Subcutaneous abdominal adipose tissue (tissue), 5 donors: ENCODE data around the gene TARBP2.

Source experiments
- H3K27ac ChIP-seq: one replicate; pipeline ENCODE4 v1.7.0; 2013; ENCODE audit warnings: low read depth, mild to moderate bottlenecking, inconsistent platforms, low read length, moderate library complexity
- H3K27me3 ChIP-seq, 5 donors: one replicate each; pipeline ENCODE4 v1.7.0; 2013; ENCODE audit warnings: low read length in 5 of 5, inconsistent platforms in 1 of 5; ENCODE audit not compliant: control insufficient read depth in 5 of 5, insufficient read depth in 4 of 5
- H3K36me3 ChIP-seq, 5 donors: one replicate each; pipeline ENCODE4 v1.7.0; 2013; ENCODE audit warnings: low read length in 5 of 5; ENCODE audit not compliant: control insufficient read depth in 5 of 5, insufficient read depth in 5 of 5
- H3K4me1 ChIP-seq, 5 donors: one replicate each; pipeline ENCODE4 v1.7.0; 2013; ENCODE audit warnings: low read length in 5 of 5, mild to moderate bottlenecking in 3 of 5, moderate library complexity in 1 of 5; ENCODE audit not compliant: control insufficient read depth in 5 of 5, insufficient read depth in 5 of 5
- H3K4me3 ChIP-seq, 5 donors: one replicate each; pipeline ENCODE4 v1.7.0; 2013; ENCODE audit warnings: low read length in 5 of 5, low read depth in 1 of 5
- H3K9ac ChIP-seq, 5 donors: one replicate each; pipeline ENCODE4 v1.7.0; 2013; ENCODE audit warnings: low read length in 5 of 5, mild to moderate bottlenecking in 4 of 5, moderate library complexity in 3 of 5
- H3K9me3 ChIP-seq, 5 donors: one replicate each; pipeline ENCODE4 v1.7.0; 2013; ENCODE audit warnings: low read length in 5 of 5; ENCODE audit not compliant: control insufficient read depth in 5 of 5
- donor health status: healthy.
- donor health status: healthy.
- donor health status: healthy.
- donor health status: healthy.
- donor health status: healthy.

Gene TARBP2

DNA sequence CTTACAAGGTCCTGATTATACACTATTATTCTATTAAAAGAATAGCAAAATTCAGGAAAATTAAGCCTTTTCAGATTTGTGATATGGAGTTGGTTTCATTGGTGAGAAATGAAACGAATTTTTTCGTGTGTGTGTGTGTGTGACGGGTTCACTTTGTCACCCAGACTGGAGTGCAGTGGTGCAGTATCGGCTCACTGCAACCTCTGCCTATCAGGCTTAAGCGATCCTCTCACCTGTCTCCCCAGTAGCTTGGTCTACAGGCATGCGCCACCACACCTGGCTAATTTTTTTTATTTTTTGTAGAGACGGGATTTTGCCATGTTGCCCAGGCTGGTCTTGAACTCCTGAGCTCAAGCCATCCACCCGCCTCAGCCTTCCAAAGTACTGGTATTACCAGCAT lies 39.5 kb upstream of the TARBP2 start:
- no peaks in the 10 kb centered on the region for H3K9me3 ChIP-seq
- H3K27me3 ChIP-seq: no peaks in the 10 kb centered on the region
- H3K9ac ChIP-seq: no peak overlapping the region
- no peak overlapping the region for H3K27ac ChIP-seq
- peaks cover 56 to 100% (median 100%) of the 10 kb centered on the region in 5 donors for H3K36me3 ChIP-seq
- H3K4me3 ChIP-seq: no peak overlapping the region
- H3K4me1 ChIP-seq: peaks cover 0 to 14% (median 7%) of the 10 kb centered on the region in 5 donors

GRCh38 chr12:53462935-53463334 lies 38.1 kb upstream of the TARBP2 start:
- no peaks in the 10 kb centered on the region for H3K27me3 ChIP-seq
- no peak overlapping the region for H3K9ac ChIP-seq
- no peaks in the 10 kb centered on the region for H3K9me3 ChIP-seq
- peaks cover 0 to 19% (median 10%) of the 10 kb centered on the region in 5 donors for H3K4me1 ChIP-seq
- no peak overlapping the region for H3K4me3 ChIP-seq
- no peak overlapping the region for H3K27ac ChIP-seq
- peaks cover 57 to 100% (median 100%) of the 10 kb centered on the region in 5 donors for H3K36me3 ChIP-seq

DNA sequence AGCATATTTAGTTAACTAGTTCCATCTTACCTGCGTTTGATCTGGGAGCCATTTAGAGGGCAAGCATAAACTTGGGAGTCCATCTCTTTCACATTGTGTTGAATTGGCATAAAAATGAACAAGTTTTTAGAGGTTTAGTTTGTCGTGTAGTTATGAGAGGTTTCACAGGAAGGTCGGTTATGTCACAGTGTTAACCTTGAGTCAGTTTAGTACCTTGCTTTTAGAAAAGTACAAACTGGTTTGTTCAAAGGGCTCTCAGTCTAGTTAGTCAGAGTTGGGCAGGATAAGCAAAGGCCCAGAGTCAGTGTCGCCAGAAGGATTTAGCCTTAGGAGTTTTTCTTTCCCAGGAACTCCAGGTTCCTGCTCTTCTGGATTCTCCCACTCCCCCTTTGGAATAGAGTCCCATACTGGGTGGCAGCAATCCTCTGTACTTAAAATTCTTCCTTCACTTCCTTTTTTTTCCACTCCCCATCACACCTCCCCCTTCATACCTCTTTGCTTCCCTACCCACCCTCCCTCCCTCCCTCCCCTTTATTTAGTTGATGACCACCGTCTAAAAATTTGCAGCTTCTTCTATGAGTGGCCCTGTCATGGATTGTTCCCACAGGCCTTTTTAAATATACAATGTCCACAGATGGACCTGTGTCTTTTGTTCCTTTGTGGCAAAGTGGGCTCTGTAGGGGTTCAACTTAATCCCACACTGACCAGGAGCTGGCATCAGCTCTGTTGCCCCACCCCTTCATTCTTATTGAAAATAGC lies 37.1 kb upstream of the TARBP2 start:
- Histone ChIP-seq H3K9ac (no peak overlapping the region), H3K4me1 (peaks cover 0 to 19% (median 10%) of the 10 kb centered on the region in 5 donors), H3K27me3 (no peaks in the 10 kb centered on the region), H3K27ac (no peak overlapping the region), H3K9me3 (no peaks in the 10 kb centered on the region), H3K36me3 (peaks cover 62 to 100% (median 100%) of the 10 kb centered on the region in 5 donors), H3K4me3 (no peak overlapping the region)

DNA sequence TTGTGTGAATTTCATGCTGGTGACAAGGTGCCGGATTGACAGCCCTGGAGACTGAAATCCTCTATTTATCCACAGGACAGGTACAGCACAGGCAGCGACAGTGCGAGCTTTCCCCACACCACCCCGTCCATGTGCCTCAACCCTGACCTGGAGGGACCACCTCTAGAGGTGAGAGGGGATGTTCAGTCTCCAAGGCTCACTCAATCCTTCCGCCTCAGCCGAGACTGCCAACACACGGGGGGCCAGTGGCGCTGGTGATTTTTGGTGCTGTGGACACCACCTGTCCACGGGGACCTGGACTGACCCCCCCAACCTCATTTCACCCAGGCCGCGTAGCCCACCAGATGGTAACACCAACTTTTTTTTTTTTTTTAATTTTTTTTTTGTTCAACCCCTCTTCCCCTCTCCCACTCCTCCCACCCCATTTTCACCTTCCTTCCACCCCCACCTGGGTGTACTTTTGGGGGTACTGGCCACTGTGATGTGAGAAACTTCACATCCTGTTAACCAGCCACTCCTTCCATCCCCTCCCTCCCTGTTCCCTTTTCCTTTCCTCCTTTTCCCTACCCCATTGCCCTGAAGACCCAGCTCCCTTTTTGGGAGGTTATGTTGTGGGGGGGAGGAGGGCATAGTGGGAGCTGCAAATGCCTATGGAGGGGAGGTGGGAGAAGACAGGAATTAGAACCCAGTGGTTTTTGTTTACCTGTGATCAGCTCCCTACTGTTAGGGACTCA lies 36.2 kb upstream of the TARBP2 start:
- Histone ChIP-seq H3K27ac (no peak overlapping the region), H3K4me3 (no peak overlapping the region), H3K9ac (peak overlapping the region in 2 of 5 donors; percentile 18 to 31), H3K27me3 (no peaks in the 10 kb centered on the region), H3K4me1 (peaks cover 0 to 19% (median 10%) of the 10 kb centered on the region in 5 donors), H3K9me3 (no peaks in the 10 kb centered on the region), H3K36me3 (peaks cover 61 to 100% (median 99%) of the 10 kb centered on the region in 5 donors)

DNA sequence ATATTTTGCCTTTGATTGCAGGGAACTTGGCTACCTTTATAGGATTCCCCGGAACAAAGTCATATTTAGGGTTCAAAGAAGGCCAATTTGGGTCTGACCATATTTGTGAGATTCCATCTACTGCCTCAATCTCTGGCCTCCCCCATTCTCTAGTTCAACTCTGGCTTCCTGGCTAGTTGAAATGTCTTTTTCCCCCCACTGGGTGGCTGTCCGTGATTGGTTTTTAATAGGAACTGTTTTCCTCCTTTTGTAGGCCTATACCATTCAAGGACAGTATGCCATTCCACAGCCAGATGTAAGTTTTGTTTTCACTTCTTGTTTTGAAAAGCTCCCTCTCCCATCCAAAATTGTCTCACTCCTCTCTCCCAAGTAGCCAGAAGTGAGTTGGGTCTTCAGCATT lies 35.4 kb upstream of the TARBP2 start:
- Histone ChIP-seq H3K4me1 (peaks cover 0 to 19% (median 10%) of the 10 kb centered on the region in 5 donors), H3K9me3 (no peaks in the 10 kb centered on the region), H3K27me3 (no peaks in the 10 kb centered on the region), H3K4me3 (no peak overlapping the region), H3K9ac (peak overlapping the region in 2 of 5 donors; percentile 16 to 31), H3K36me3 (peaks cover 58 to 100% (median 99%) of the 10 kb centered on the region in 5 donors), H3K27ac (no peak overlapping the region)

DNA sequence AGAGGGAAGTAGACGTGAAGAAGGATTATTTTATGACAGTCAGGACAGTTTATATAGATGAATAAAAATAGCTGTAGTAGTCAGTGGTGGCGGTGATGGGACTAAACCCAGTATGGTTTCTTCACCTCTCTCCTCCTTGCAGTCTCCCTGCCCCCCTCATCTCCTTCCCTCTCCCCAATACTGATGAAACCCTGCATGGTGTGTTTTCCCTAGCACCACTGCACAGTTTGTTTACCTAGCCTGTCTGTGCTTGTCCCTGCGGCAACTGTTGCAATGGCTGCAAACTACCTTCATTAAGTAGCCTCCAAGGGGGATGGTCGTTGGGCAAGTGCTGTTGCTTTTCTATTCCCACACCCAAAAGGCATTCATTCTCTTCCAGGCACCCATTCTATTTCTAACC lies 34.4 kb upstream of the TARBP2 start:
- H3K4me3 ChIP-seq: no peak overlapping the region
- no peak overlapping the region for H3K9ac ChIP-seq
- H3K27ac ChIP-seq: no peak overlapping the region
- no peaks in the 10 kb centered on the region for H3K9me3 ChIP-seq
- peaks cover 57 to 99% (median 97%) of the 10 kb centered on the region in 5 donors for H3K36me3 ChIP-seq
- H3K27me3 ChIP-seq: no peaks in the 10 kb centered on the region
- H3K4me1 ChIP-seq: peaks cover 0 to 19% (median 10%) of the 10 kb centered on the region in 5 donors

DNA sequence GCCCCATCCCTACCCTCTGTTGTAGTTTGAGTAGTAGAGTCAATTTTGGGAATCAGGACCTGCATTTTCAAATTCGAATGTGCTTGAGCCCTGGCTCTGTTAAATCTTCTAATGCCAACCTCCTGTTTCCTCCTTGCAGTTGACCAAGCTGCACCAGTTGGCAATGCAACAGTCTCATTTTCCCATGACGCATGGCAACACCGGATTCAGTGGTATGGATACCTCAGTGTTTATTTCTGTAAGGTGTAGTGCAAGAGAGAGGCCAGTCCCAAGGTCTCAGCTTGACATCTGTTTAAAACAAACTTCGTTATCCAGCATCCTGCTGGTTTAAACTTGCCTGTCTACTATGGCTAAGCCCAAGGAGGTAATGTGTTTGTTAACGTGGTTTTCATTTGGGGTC lies 34.0 kb upstream of the TARBP2 start:
- Histone ChIP-seq H3K27ac (no peak overlapping the region), H3K9me3 (no peaks in the 10 kb centered on the region), H3K4me3 (no peak overlapping the region), H3K27me3 (no peaks in the 10 kb centered on the region), H3K4me1 (peaks cover 0 to 19% (median 10%) of the 10 kb centered on the region in 5 donors), H3K36me3 (peaks cover 59 to 99% (median 97%) of the 10 kb centered on the region in 5 donors), H3K9ac (no peak overlapping the region)

DNA sequence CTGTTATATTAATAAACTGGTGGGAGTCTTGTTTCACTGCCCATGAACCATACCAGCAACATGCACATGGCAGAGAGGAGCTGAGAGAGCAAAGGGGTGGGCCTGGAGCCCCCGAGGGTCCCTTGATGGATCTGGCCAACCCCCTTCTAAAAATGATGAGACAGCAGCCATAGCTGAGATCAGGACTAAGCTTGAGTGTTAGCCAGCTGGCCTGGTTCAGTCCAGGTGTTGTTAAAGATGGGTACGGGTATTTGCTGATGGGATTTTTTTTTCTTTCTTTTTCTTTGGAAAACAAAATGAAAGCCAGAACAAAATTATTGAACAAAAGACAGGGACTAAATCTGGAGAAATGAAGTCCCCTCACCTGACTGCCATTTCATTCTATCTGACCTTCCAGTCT lies 33.2 kb upstream of the TARBP2 start:
- H3K4me3 ChIP-seq: no peak overlapping the region
- no peaks in the 10 kb centered on the region for H3K9me3 ChIP-seq
- no peak overlapping the region for H3K27ac ChIP-seq
- H3K4me1 ChIP-seq: peaks cover 0 to 19% (median 10%) of the 10 kb centered on the region in 5 donors
- no peak overlapping the region for H3K9ac ChIP-seq
- H3K36me3 ChIP-seq: peaks cover 61 to 99% (median 97%) of the 10 kb centered on the region in 5 donors
- H3K27me3 ChIP-seq: no peaks in the 10 kb centered on the region

- Histone ChIP-seq H3K27me3 (no peaks in the 10 kb centered on the region), H3K4me1 (peaks cover 0 to 19% (median 13%) of the 10 kb centered on the region in 5 donors), H3K4me3 (no peak overlapping the region), H3K36me3 (peaks cover 58 to 99% (median 97%) of the 10 kb centered on the region in 5 donors), H3K27ac (no peak overlapping the region), H3K9ac (no peak overlapping the region), H3K9me3 (no peaks in the 10 kb centered on the region)
Measured at GRCh38 chr12:53468282-53468681, 32.8 kb upstream of the TARBP2 start.

DNA sequence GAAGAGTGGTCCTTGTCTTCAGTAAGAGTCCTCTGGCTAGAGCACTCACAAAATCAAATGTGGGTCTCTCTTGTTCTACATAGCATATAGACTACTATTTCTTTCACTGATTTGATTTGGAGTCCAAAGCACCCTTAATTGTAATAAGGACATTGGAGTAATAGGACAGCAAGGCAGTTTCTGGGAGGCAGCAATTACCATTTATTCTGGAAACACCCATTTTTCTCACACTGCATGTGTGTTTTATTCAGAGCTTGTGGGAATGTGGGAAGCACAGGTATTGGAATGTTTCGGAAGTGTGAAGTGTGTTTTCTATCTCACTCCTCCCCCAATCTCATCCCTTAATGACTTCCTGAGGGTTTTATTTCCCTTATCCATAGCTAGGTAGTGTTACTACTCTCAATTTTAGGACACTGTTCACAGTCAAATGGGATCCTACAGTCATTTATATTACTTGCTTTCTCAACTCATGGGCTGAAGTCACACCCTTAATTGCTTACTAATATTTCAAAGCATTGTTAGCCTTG lies 29.0 kb upstream of the TARBP2 start:
- H3K9ac ChIP-seq: no peak overlapping the region
- H3K27ac ChIP-seq: no peak overlapping the region
- peaks cover 0 to 10% (median under 1%) of the 10 kb centered on the region in 5 donors for H3K4me1 ChIP-seq
- H3K36me3 ChIP-seq: peaks cover 61 to 99% (median 97%) of the 10 kb centered on the region in 5 donors
- no peaks in the 10 kb centered on the region for H3K27me3 ChIP-seq
- H3K4me3 ChIP-seq: no peak overlapping the region
- H3K9me3 ChIP-seq: no peaks in the 10 kb centered on the region
